H1 (cell line): ENCODE measurements around the gene ZNF212. TPM values are rescaled to one million over a fixed set of nuclear protein-coding genes. Genes with fewer than 3 reads are reported as not detected.

ENCODE experiments used
- CTCF ChIA-PET: fragments of 300-600 bp; sonication (Branson Sonifier 250); formaldehyde crosslinking; loops from one replicate; lab custom pipeline; 2021; ENCODE audit not compliant: partially characterized antibody; lab: Charles Lee
- POLR2A ChIA-PET: fragments of 300-600 bp; sonication (Branson Sonifier 250); formaldehyde crosslinking; loops from one replicate; lab custom pipeline; 2021; ENCODE audit warnings: inconsistent platforms; ENCODE audit not compliant: partially characterized antibody; lab: Charles Lee
- DNase-seq, 2 experiments: peaks; one replicate each; pipeline versions ENCODE4 v3.0.0 to v3.0.0-alpha.2; 2010 to 2022; ENCODE audit warnings: low spot score in 2 of 2, low read depth in 1 of 2, mixed read lengths in 1 of 2
- FAIRE-seq: peaks from 2 replicates; lab custom pipeline; 2011; peaks lifted over from hg19 to GRCh38; lab: Jason Lieb, UNC
- H2AFZ ChIP-seq: 2 replicates; pipeline ENCODE4 v1.8.1; 2012; ENCODE audit warnings: low read length, inconsistent platforms
- H2AK5ac ChIP-seq: 2 replicates; pipeline ENCODE4 v1.6.1; 2013; ENCODE audit warnings: low read depth, low read length
- H2BK120ac ChIP-seq: replicated peaks from 2 replicates; pipeline ENCODE3; 2013; ENCODE audit warnings: low read depth, low read length, inconsistent platforms
- H2BK12ac ChIP-seq: 2 replicates; pipeline ENCODE4 v1.6.1; 2013; ENCODE audit warnings: low read depth, low read length
- H2BK15ac ChIP-seq: 2 replicates; pipeline ENCODE4 v1.6.1; 2013; ENCODE audit warnings: low read length
- H2BK20ac ChIP-seq: 2 replicates; pipeline ENCODE4 v1.6.1; 2013; ENCODE audit warnings: low read length
- H2BK5ac ChIP-seq: 2 replicates; pipeline ENCODE4 v1.6.1; 2013; ENCODE audit warnings: low read depth, low read length
- H3K14ac ChIP-seq: 2 replicates; pipeline ENCODE4 v1.6.1; 2013; ENCODE audit warnings: inconsistent platforms; ENCODE audit not compliant: insufficient read length
- H3K18ac ChIP-seq: 2 replicates; pipeline ENCODE4 v1.6.1; 2013; ENCODE audit warnings: low read length; ENCODE audit errors: extremely low read depth
- H3K23ac ChIP-seq: 2 replicates; pipeline ENCODE4 v1.6.1; 2013; ENCODE audit warnings: inconsistent platforms; ENCODE audit not compliant: insufficient read length
- H3K23me2 ChIP-seq: 2 replicates; pipeline ENCODE4 v1.6.1; 2013; ENCODE audit warnings: low read depth, low read length
- H3K27ac ChIP-seq: 2 replicates; pipeline ENCODE4 v1.6.1; 2011; ENCODE audit warnings: low read depth, low read length, inconsistent platforms
- H3K27me3 ChIP-seq, 4 experiments: replicated peaks in 1 of 4; 1 replicate in 1 of 4; 2 replicates in 3 of 4; pipeline versions ENCODE4 v1.6.1 to v1.8.1; 2011 to 2013; ENCODE audit warnings: low read length in 3 of 4, mild to moderate bottlenecking in 3 of 4, inconsistent platforms in 2 of 4, mixed read lengths in 2 of 4, moderate library complexity in 1 of 4; ENCODE audit not compliant: control insufficient read depth in 3 of 4, insufficient read depth in 3 of 4; ENCODE audit errors: extremely low read depth in 1 of 4
- H3K36me3 ChIP-seq, 4 experiments: 2 replicates each; pipeline versions ENCODE4 v1.6.1 to v1.8.1; 2011 to 2013; ENCODE audit warnings: mild to moderate bottlenecking in 4 of 4, low read length in 3 of 4, moderate library complexity in 2 of 4, control low read depth in 1 of 4, inconsistent platforms in 1 of 4; ENCODE audit not compliant: insufficient read depth in 4 of 4, control insufficient read depth in 2 of 4
- H3K4ac ChIP-seq: replicated peaks from 2 replicates; pipeline ENCODE3; 2013; ENCODE audit warnings: low read length, low read depth, mixed read lengths, inconsistent platforms; ENCODE audit not compliant: insufficient read length
- H3K4me1 ChIP-seq, 4 experiments: replicated peaks in 1 of 4; 1 replicate in 1 of 4; 2 replicates in 3 of 4; pipeline versions ENCODE4 v1.6.1 to v1.8.1; 2011 to 2013; ENCODE audit warnings: low read length in 3 of 4, inconsistent platforms in 2 of 4, mixed read lengths in 1 of 4; ENCODE audit not compliant: insufficient read depth in 4 of 4, control insufficient read depth in 3 of 4
- H3K4me2 ChIP-seq, 2 experiments: 2 replicates each; pipeline versions ENCODE4 v1.6.1 to v1.8.1; 2011 to 2013; ENCODE audit warnings: low read depth in 2 of 2, low read length in 2 of 2, control low read depth in 1 of 2, inconsistent platforms in 1 of 2, mild to moderate bottlenecking in 1 of 2; ENCODE audit not compliant: insufficient read depth in 1 of 2
- H3K4me3 ChIP-seq, 4 experiments: fragments of 200-600, 300-600 bp in 1 of 4; sonication (generic), shearing (Covaris generic), sonication (Bioruptor Twin) in 1 of 4; 2 replicates each; pipeline versions ENCODE4 v1.5.1 to v1.8.1; 2011 to 2016; ENCODE audit warnings: low read length in 4 of 4, low read depth in 3 of 4, control low read depth in 2 of 4, inconsistent platforms in 2 of 4, mild to moderate bottlenecking in 2 of 4, mixed read lengths in 1 of 4, moderate library complexity in 1 of 4; ENCODE audit not compliant: insufficient read depth in 2 of 4; ENCODE audit errors: extremely low read depth in 1 of 4
- H3K56ac ChIP-seq: replicated peaks from 2 replicates; pipeline ENCODE3; 2013; ENCODE audit warnings: low read depth, mild to moderate bottlenecking, mixed read lengths, low read length, inconsistent platforms; ENCODE audit not compliant: insufficient read length
- H3K79me1 ChIP-seq: 2 replicates; pipeline ENCODE4 v1.6.1; 2013; ENCODE audit warnings: low read depth, low read length, control low read depth
- H3K79me2 ChIP-seq, 2 experiments: 2 replicates each; pipeline versions ENCODE4 v1.6.1 to v1.8.1; 2012 to 2013; ENCODE audit warnings: low read length in 2 of 2, mild to moderate bottlenecking in 2 of 2, inconsistent platforms in 1 of 2; ENCODE audit not compliant: insufficient read depth in 2 of 2, control insufficient read depth in 1 of 2
- H3K9ac ChIP-seq, 4 experiments: replicated peaks in 1 of 4; 1 replicate in 1 of 4; 2 replicates in 3 of 4; pipeline versions ENCODE4 v1.6.1 to v1.8.1; 2011 to 2013; ENCODE audit warnings: low read depth in 3 of 4, low read length in 3 of 4, control low read depth in 2 of 4, mild to moderate bottlenecking in 2 of 4, moderate library complexity in 2 of 4, inconsistent platforms in 1 of 4; ENCODE audit errors: extremely low read depth in 1 of 4
- H3K9me3 ChIP-seq, 2 experiments: 2 replicates each; pipeline versions ENCODE4 v1.6.1 to v1.8.1; 2012 to 2013; ENCODE audit warnings: mild to moderate bottlenecking in 2 of 2, moderate library complexity in 2 of 2, control low read depth in 1 of 2, inconsistent platforms in 1 of 2, low read depth in 1 of 2, low read length in 1 of 2, mixed read lengths in 1 of 2; ENCODE audit not compliant: insufficient read depth in 2 of 2
- H4K20me1 ChIP-seq, 2 experiments: replicated peaks in 1 of 2; 2 replicates each; pipeline versions ENCODE3 to v1.8.1; 2011 to 2013; ENCODE audit warnings: inconsistent platforms in 2 of 2, low read length in 2 of 2, mild to moderate bottlenecking in 1 of 2; ENCODE audit not compliant: insufficient read depth in 2 of 2, control insufficient read depth in 1 of 2
- H4K5ac ChIP-seq: 2 replicates; pipeline ENCODE4 v1.6.1; 2013; ENCODE audit warnings: low read length, low read depth, mixed read lengths, inconsistent platforms; ENCODE audit not compliant: insufficient read length
- H4K8ac ChIP-seq: 2 replicates; pipeline ENCODE4 v1.8.0; 2013; ENCODE audit warnings: mild to moderate bottlenecking, moderate library complexity, low read length, inconsistent platforms; ENCODE audit not compliant: insufficient read depth; ENCODE audit errors: extremely low read depth
- H4K91ac ChIP-seq: replicated peaks from 2 replicates; pipeline ENCODE3; 2013; ENCODE audit warnings: low read length, mixed read lengths, inconsistent platforms; ENCODE audit not compliant: insufficient read length
- BRCA1 ChIP-seq: IDR thresholded peaks from 2 replicates; pipeline ENCODE4 v1.6.1; 2012; ENCODE audit warnings: low read depth, low read length, improper control_type of control experiment
- CBX5 ChIP-seq: fragments of 300-800, 300-1000 bp; sonication (generic); IDR thresholded peaks from 2 replicates; pipeline ENCODE4 v1.7.1; 2016; ENCODE audit warnings: antibody characterized with exemption, low read length, low read depth
- CBX8 ChIP-seq: fragments of 300-800, 300-1000 bp; sonication (generic); IDR thresholded peaks from 2 replicates; pipeline ENCODE4 v1.7.1; 2016; ENCODE audit warnings: low read depth, low read length, borderline replicate concordance
- CHD1 ChIP-seq: IDR thresholded peaks from 2 replicates; pipeline ENCODE4 v1.6.1; 2012; ENCODE audit warnings: low read depth, low read length, improper control_type of control experiment
- CHD2 ChIP-seq: IDR thresholded peaks from 2 replicates; pipeline ENCODE4 v1.6.1; 2012; ENCODE audit warnings: low read length, improper control_type of control experiment
- EGR1 ChIP-seq: IDR thresholded peaks from 2 replicates; pipeline ENCODE4 v1.6.1; 2011; ENCODE audit warnings: low read depth, low read length, borderline replicate concordance
- GABPA ChIP-seq: IDR thresholded peaks from 2 replicates; pipeline ENCODE4 v1.6.1; 2011; ENCODE audit warnings: mild to moderate bottlenecking, low read length, moderate library complexity, borderline replicate concordance; ENCODE audit not compliant: insufficient read depth
- KDM4A ChIP-seq: IDR thresholded peaks from one replicate; pipeline ENCODE4 v1.7.1; 2012; ENCODE audit warnings: low read depth, mild to moderate bottlenecking, moderate library complexity, low read length, inconsistent platforms; ENCODE audit not compliant: severe bottlenecking
- NANOG ChIP-seq: IDR thresholded peaks from 2 replicates; pipeline ENCODE4 v1.6.1; 2011; ENCODE audit warnings: low read length, low read depth, mild to moderate bottlenecking, inconsistent platforms; ENCODE audit not compliant: insufficient read depth, poor library complexity, severe bottlenecking
- POU5F1 ChIP-seq: IDR thresholded peaks from 2 replicates; pipeline ENCODE4 v1.6.1; 2011; ENCODE audit warnings: low read depth, mild to moderate bottlenecking, low read length, moderate library complexity
- RFX5 ChIP-seq: IDR thresholded peaks from 2 replicates; pipeline ENCODE4 v1.6.1; 2011; ENCODE audit warnings: low read depth, low read length, improper control_type of control experiment, borderline replicate concordance
- SP1 ChIP-seq: IDR thresholded peaks from 2 replicates; pipeline ENCODE4 v1.6.1; 2011; ENCODE audit warnings: low read depth, low read length
- TCF12 ChIP-seq: IDR thresholded peaks from 2 replicates; pipeline ENCODE4 v1.6.1; 2011; ENCODE audit warnings: low read depth, mild to moderate bottlenecking, low read length
- WGBS, 2 experiments: shearing (Covaris generic) in 1 of 2; methylation state at CpG; one replicate each; pipeline versions ENCODE4 v1.1.6 to v1.1.7; 2013 to 2015; ENCODE audit warnings: low lambda C conversion rate in 2 of 2, mixed read lengths in 2 of 2, inconsistent platforms in 1 of 2, low coverage in 1 of 2, missing lambda C conversion rate in 1 of 2; ENCODE audit not compliant: insufficient replicate concordance in 2 of 2, insufficient coverage in 1 of 2, insufficient read length in 1 of 2; ENCODE audit errors: extremely low coverage in 1 of 2, missing lambda C conversion rate in 1 of 2; 5-methylcytosine and 5-hydroxymethylcytosine counted together
- polyA plus RNA-seq, 7 experiments: library from polyadenylated mRNA; depleted of rRNA in 3 of 7; stranded (reverse) in 5 of 7; unstranded in 2 of 7; fragments of >200 nt in 5 of 7; fragments of 200-250 nt in 2 of 7; gene quantifications; 1 replicate in 5 of 7; 2 replicates in 1 of 7; 4 replicates in 1 of 7; pipeline versions ENCODE4 v1.2.1 to v1.2.3, GENCODE V29; 2011 to 2013; ENCODE audit warnings: missing spikeins in 2 of 7, mixed read lengths in 2 of 7
- total RNA-seq: library from RNA; stranded (reverse); fragmentation: NEBNext Ultra II Directional; extraction: Animal tissue kit (Norgen Biotek cat#: 25700); gene quantifications from 2 replicates; pipeline ENCODE4 v1.2.1, GENCODE V29; 2021
- TF ChIP-seq, protein P1 (sequence below): IDR thresholded peaks from 2 replicates; pipeline ENCODE4 v1.6.1; 2011; ENCODE audit warnings: low read length, improper control_type of control experiment

Gene ZNF212
- total and polyA plus RNA-seq, 2 of the 8 experiments (the other 6 are each of a cell fraction or from before 2014, with no cell fraction given), result 6.7 to 19.3 TPM

DNA sequence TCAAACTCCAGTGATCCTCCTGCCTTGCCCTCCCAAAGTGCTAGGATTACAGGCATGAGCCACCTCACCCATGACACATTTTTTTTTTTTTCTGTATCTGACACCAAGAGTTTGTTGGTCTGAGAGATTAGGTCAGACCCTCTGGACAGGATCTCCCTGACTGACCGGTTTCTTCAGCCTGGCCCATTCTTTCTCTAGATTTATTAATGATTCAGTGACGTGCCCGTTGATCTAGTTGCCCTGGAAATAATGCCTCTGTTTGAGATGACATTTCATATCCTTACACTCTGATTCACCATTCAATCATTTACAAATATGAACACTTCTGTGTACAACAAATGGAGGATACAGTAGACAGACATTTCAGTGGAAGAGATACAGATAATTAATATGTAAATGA, 1.4 kb upstream of the ZNF212 start:
- ChIA-PET CTCF (no interaction called here), POLR2A (interaction anchor here (1.4 kb wide), 1 partner anchor 9 kb away, joined by 5 read pairs; no protein-coding TSS in a partner anchor)
- H3K23me2 ChIP-seq, result no peaks in the 10 kb centered on the region; the same call in 1 of the 2 replicates
- H2BK120ac ChIP-seq, result no peak overlapping the region
- H4K8ac ChIP-seq, result no peak overlapping the region
- H3K23ac ChIP-seq, result no peak overlapping the region
- H3K4me2 ChIP-seq, result no peak overlapping the region
- no peak overlapping the region for H3K14ac ChIP-seq
- H3K27me3 ChIP-seq, result peaks cover 0 to 1% (median 0%) of the 10 kb centered on the region in 4 experiments; a peak in 1 of 7 replicates
- H4K91ac ChIP-seq, result no peak overlapping the region
- H3K27ac ChIP-seq, result no peak overlapping the region
- no peak overlapping the region for H2BK15ac ChIP-seq
- H2BK20ac ChIP-seq, result no peak overlapping the region
- no peak overlapping the region for H3K4me3 ChIP-seq
- H2BK12ac ChIP-seq, result no peak overlapping the region
- FAIRE-seq (no peak), DNase-seq (no peak)
- peaks cover 0 to 5% (median 2%) of the 10 kb centered on the region in 4 experiments; a peak in 2 of 7 replicates for H3K4me1 ChIP-seq
- no peak overlapping the region for H2AFZ ChIP-seq
- 90% methylated on average over 3 of the region's 3 CpGs; no CpG with 5 or more reads in 1 of the 2 experiments for WGBS, 2 experiments
- H3K4ac ChIP-seq, result no peak overlapping the region
- no peaks in the 10 kb centered on the region for H3K9me3 ChIP-seq
- peaks cover 4% of the 10 kb centered on the region; the same call in 1 of the 2 replicates for H3K79me1 ChIP-seq
- H2BK5ac ChIP-seq, result no peak overlapping the region
- H2AK5ac ChIP-seq, result no peak overlapping the region
- H3K56ac ChIP-seq, result no peak overlapping the region
- no peaks in the 10 kb centered on the region; a peak in 1 of 8 replicates for H3K36me3 ChIP-seq
- no peaks in the 10 kb centered on the region for H4K20me1 ChIP-seq
- H3K9ac ChIP-seq, result no peak overlapping the region
- no peak overlapping the region for H4K5ac ChIP-seq
- no peak overlapping the region for H3K18ac ChIP-seq
- H3K79me2 ChIP-seq, result peaks cover 0 to 30% of the 10 kb centered on the region in 2 experiments; a peak in 3 of 4 replicates
- TF ChIP-seq KDM4A (no peak), EGR1 (no peak), TCF12 (no peak), CHD1 (no peak), POU5F1 (no peak), CBX8 (no peak), SP1 (no peak), RFX5 (no peak), CBX5 (no peak), BRCA1 (no peak), NANOG (no peak), CHD2 (no peak), GABPA (no peak)
- TF ChIP-seq, protein P1, sequence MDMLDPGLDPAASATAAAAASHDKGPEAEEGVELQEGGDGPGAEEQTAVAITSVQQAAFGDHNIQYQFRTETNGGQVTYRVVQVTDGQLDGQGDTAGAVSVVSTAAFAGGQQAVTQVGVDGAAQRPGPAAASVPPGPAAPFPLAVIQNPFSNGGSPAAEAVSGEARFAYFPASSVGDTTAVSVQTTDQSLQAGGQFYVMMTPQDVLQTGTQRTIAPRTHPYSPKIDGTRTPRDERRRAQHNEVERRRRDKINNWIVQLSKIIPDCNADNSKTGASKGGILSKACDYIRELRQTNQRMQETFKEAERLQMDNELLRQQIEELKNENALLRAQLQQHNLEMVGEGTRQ, result no peak
